IPS-18a (cell line): ENCODE results near the gene UBTD1.
"Not testable (repeated sequence)": the region's sequence is repeated elsewhere in the genome, so short reads cannot be mapped to it uniquely, and the experiment has no call there.

Experiments used
- H3K27ac ChIP-seq: one replicate; pipeline ENCODE4 v1.5.1; 2013; ENCODE audit warnings: low read length
- H3K27me3 ChIP-seq: one replicate; pipeline ENCODE4 v1.6.1; 2013; ENCODE audit warnings: mild to moderate bottlenecking, low read length; ENCODE audit not compliant: control insufficient read depth, insufficient read depth
- H3K36me3 ChIP-seq: one replicate; pipeline ENCODE4 v1.6.1; 2013; ENCODE audit warnings: low read depth, low read length; ENCODE audit not compliant: control insufficient read depth
- H3K4me1 ChIP-seq: one replicate; pipeline ENCODE4 v1.6.1; 2013; ENCODE audit warnings: low read depth, low read length; ENCODE audit not compliant: control insufficient read depth
- H3K4me3 ChIP-seq: one replicate; pipeline ENCODE4 v1.5.1; 2013; ENCODE audit warnings: low read length
- H3K9ac ChIP-seq: one replicate; pipeline ENCODE4 v1.6.1; 2013; ENCODE audit warnings: mild to moderate bottlenecking, low read length, moderate library complexity
- H3K9me3 ChIP-seq: one replicate; pipeline ENCODE4 v1.6.1; 2013; ENCODE audit warnings: low read depth, low read length; ENCODE audit not compliant: control insufficient read depth

UBTD1 gene

GRCh38 chr10:97518301-97519043, 19.7 kb downstream of the UBTD1 start:
- H3K27me3 ChIP-seq, result no peaks in the 10 kb centered on the region

GRCh38 chr10:97519342-97519741, 20.6 kb downstream of the UBTD1 start:
- H3K9me3 ChIP-seq, result no peaks in the 10 kb centered on the region
- H3K4me1 ChIP-seq, result peaks cover 16% of the 10 kb centered on the region
- no peak overlapping the region for H3K27ac ChIP-seq
- no peaks in the 10 kb centered on the region for H3K27me3 ChIP-seq
- H3K36me3 ChIP-seq, result no peaks in the 10 kb centered on the region
- no peak overlapping the region for H3K4me3 ChIP-seq
- H3K9ac ChIP-seq, result no peak overlapping the region

More at GRCh38 chr10:97518301-97519043, 19.7 kb downstream of the UBTD1 start:
- Histone ChIP-seq H3K4me1 (peaks cover 16% of the 10 kb centered on the region), H3K36me3 (no peaks in the 10 kb centered on the region), H3K4me3 (no peak overlapping the region), H3K9ac (no peak overlapping the region), H3K27ac (no peak overlapping the region), H3K9me3 (no peaks in the 10 kb centered on the region)

- no peak overlapping the region for H3K9ac ChIP-seq
Measured at GRCh38 chr10:97520520-97520919, 21.8 kb downstream of the UBTD1 start.

GRCh38 chr10:97520978-97521761, 22.4 kb downstream of the UBTD1 start:
- Histone ChIP-seq H3K9ac (no peak overlapping the region), H3K4me1 (peaks cover 16% of the 10 kb centered on the region), H3K4me3 (no peak overlapping the region), H3K27ac (no peak overlapping the region), H3K9me3 (no peaks in the 10 kb centered on the region), H3K36me3 (no peaks in the 10 kb centered on the region), H3K27me3 (no peaks in the 10 kb centered on the region)

More at GRCh38 chr10:97520520-97520919, 21.8 kb downstream of the UBTD1 start:
- peaks cover 16% of the 10 kb centered on the region for H3K4me1 ChIP-seq
- no peak overlapping the region for H3K4me3 ChIP-seq
- H3K9me3 ChIP-seq, result no peaks in the 10 kb centered on the region
- no peaks in the 10 kb centered on the region for H3K27me3 ChIP-seq
- H3K36me3 ChIP-seq, result no peaks in the 10 kb centered on the region
- no peak overlapping the region for H3K27ac ChIP-seq

GRCh38 chr10:97522071-97522470, 23.3 kb downstream of the UBTD1 start:
- Histone ChIP-seq H3K9ac (no peak overlapping the region), H3K9me3 (no peaks in the 10 kb centered on the region), H3K27me3 (no peaks in the 10 kb centered on the region), H3K27ac (no peak overlapping the region), H3K4me1 (peaks cover 16% of the 10 kb centered on the region), H3K36me3 (no peaks in the 10 kb centered on the region), H3K4me3 (no peak overlapping the region)

- no peaks in the 10 kb centered on the region for H3K9me3 ChIP-seq
- H3K4me3 ChIP-seq, result no peak overlapping the region
- H3K4me1 ChIP-seq, result peaks cover 16% of the 10 kb centered on the region
- H3K9ac ChIP-seq, result no peak overlapping the region
- H3K27me3 ChIP-seq, result no peaks in the 10 kb centered on the region
- H3K27ac ChIP-seq, result no peak overlapping the region
- no peaks in the 10 kb centered on the region for H3K36me3 ChIP-seq
Measured at GRCh38 chr10:97522937-97523336, 24.2 kb downstream of the UBTD1 start.

- Histone ChIP-seq H3K27ac (no peak overlapping the region), H3K9me3 (no peaks in the 10 kb centered on the region), H3K9ac (no peak overlapping the region), H3K27me3 (no peaks in the 10 kb centered on the region), H3K4me3 (no peak overlapping the region), H3K36me3 (no peaks in the 10 kb centered on the region), H3K4me1 (peaks cover 12% of the 10 kb centered on the region)
Measured at GRCh38 chr10:97525086-97525485, 26.4 kb downstream of the UBTD1 start.

GRCh38 chr10:97525683-97526110, 27.0 kb downstream of the UBTD1 start:
- H3K9me3 ChIP-seq, result no peaks in the 10 kb centered on the region
- no peaks in the 10 kb centered on the region for H3K27me3 ChIP-seq
- H3K4me1 ChIP-seq, result peaks cover 6% of the 10 kb centered on the region
- no peak overlapping the region for H3K4me3 ChIP-seq
- no peaks in the 10 kb centered on the region for H3K36me3 ChIP-seq
- no peak overlapping the region for H3K27ac ChIP-seq
- H3K9ac ChIP-seq, result no peak overlapping the region

GRCh38 chr10:97528876-97529275, 30.2 kb downstream of the UBTD1 start:
- not testable (repeated sequence) for H3K4me3 ChIP-seq, H3K27ac ChIP-seq, H3K9me3 ChIP-seq, H3K36me3 ChIP-seq, H3K9ac ChIP-seq, H3K4me1 ChIP-seq, H3K27me3 ChIP-seq

- Histone ChIP-seq H3K9ac (no peak overlapping the region), H3K9me3 (no peaks in the 10 kb centered on the region), H3K36me3 (no peaks in the 10 kb centered on the region), H3K4me1 (peaks cover 9% of the 10 kb centered on the region), H3K27me3 (no peaks in the 10 kb centered on the region), H3K4me3 (no peak overlapping the region), H3K27ac (no peak overlapping the region)
Measured at GRCh38 chr10:97529685-97530465, 31.2 kb downstream of the UBTD1 start.

- Histone ChIP-seq H3K36me3 (no peaks in the 10 kb centered on the region), H3K27ac (no peak overlapping the region), H3K9ac (no peak overlapping the region), H3K4me1 (peaks cover 9% of the 10 kb centered on the region), H3K9me3 (no peaks in the 10 kb centered on the region), H3K27me3 (no peaks in the 10 kb centered on the region), H3K4me3 (no peak overlapping the region)
Measured at GRCh38 chr10:97531401-97531986, 32.8 kb downstream of the UBTD1 start.
